H1 (cell line): Measurements from ENCODE around the gene BTN2A1. TPM values are rescaled to one million over a fixed set of nuclear protein-coding genes. Genes with fewer than 3 reads are reported as not detected.

Experiments used
- CTCF ChIA-PET: fragments of 300-600 bp; sonication (Branson Sonifier 250); formaldehyde crosslinking; loops from one replicate; lab custom pipeline; 2021; ENCODE audit not compliant: partially characterized antibody; lab: Charles Lee
- POLR2A ChIA-PET: fragments of 300-600 bp; sonication (Branson Sonifier 250); formaldehyde crosslinking; loops from one replicate; lab custom pipeline; 2021; ENCODE audit warnings: inconsistent platforms; ENCODE audit not compliant: partially characterized antibody; lab: Charles Lee
- DNase-seq, 2 experiments: peaks; one replicate each; pipeline versions ENCODE4 v3.0.0 to v3.0.0-alpha.2; 2010 to 2022; ENCODE audit warnings: low spot score in 2 of 2, low read depth in 1 of 2, mixed read lengths in 1 of 2
- FAIRE-seq: peaks from 2 replicates; lab custom pipeline; 2011; peaks lifted over from hg19 to GRCh38; lab: Jason Lieb, UNC
- H2AFZ ChIP-seq: 2 replicates; pipeline ENCODE4 v1.8.1; 2012; ENCODE audit warnings: low read length, inconsistent platforms
- H2AK5ac ChIP-seq: 2 replicates; pipeline ENCODE4 v1.6.1; 2013; ENCODE audit warnings: low read depth, low read length
- H2BK120ac ChIP-seq: replicated peaks from 2 replicates; pipeline ENCODE3; 2013; ENCODE audit warnings: low read depth, low read length, inconsistent platforms
- H2BK12ac ChIP-seq: 2 replicates; pipeline ENCODE4 v1.6.1; 2013; ENCODE audit warnings: low read depth, low read length
- H2BK15ac ChIP-seq: 2 replicates; pipeline ENCODE4 v1.6.1; 2013; ENCODE audit warnings: low read length
- H2BK20ac ChIP-seq: 2 replicates; pipeline ENCODE4 v1.6.1; 2013; ENCODE audit warnings: low read length
- H2BK5ac ChIP-seq: 2 replicates; pipeline ENCODE4 v1.6.1; 2013; ENCODE audit warnings: low read depth, low read length
- H3K14ac ChIP-seq: 2 replicates; pipeline ENCODE4 v1.6.1; 2013; ENCODE audit warnings: inconsistent platforms; ENCODE audit not compliant: insufficient read length
- H3K18ac ChIP-seq: 2 replicates; pipeline ENCODE4 v1.6.1; 2013; ENCODE audit warnings: low read length; ENCODE audit errors: extremely low read depth
- H3K23ac ChIP-seq: 2 replicates; pipeline ENCODE4 v1.6.1; 2013; ENCODE audit warnings: inconsistent platforms; ENCODE audit not compliant: insufficient read length
- H3K23me2 ChIP-seq: 2 replicates; pipeline ENCODE4 v1.6.1; 2013; ENCODE audit warnings: low read depth, low read length
- H3K27ac ChIP-seq: 2 replicates; pipeline ENCODE4 v1.6.1; 2011; ENCODE audit warnings: low read depth, low read length, inconsistent platforms
- H3K27me3 ChIP-seq, 4 experiments: replicated peaks in 1 of 4; 1 replicate in 1 of 4; 2 replicates in 3 of 4; pipeline versions ENCODE4 v1.6.1 to v1.8.1; 2011 to 2013; ENCODE audit warnings: low read length in 3 of 4, mild to moderate bottlenecking in 3 of 4, inconsistent platforms in 2 of 4, mixed read lengths in 2 of 4, moderate library complexity in 1 of 4; ENCODE audit not compliant: control insufficient read depth in 3 of 4, insufficient read depth in 3 of 4; ENCODE audit errors: extremely low read depth in 1 of 4
- H3K36me3 ChIP-seq, 4 experiments: 2 replicates each; pipeline versions ENCODE4 v1.6.1 to v1.8.1; 2011 to 2013; ENCODE audit warnings: mild to moderate bottlenecking in 4 of 4, low read length in 3 of 4, moderate library complexity in 2 of 4, control low read depth in 1 of 4, inconsistent platforms in 1 of 4; ENCODE audit not compliant: insufficient read depth in 4 of 4, control insufficient read depth in 2 of 4
- H3K4ac ChIP-seq: replicated peaks from 2 replicates; pipeline ENCODE3; 2013; ENCODE audit warnings: low read length, low read depth, mixed read lengths, inconsistent platforms; ENCODE audit not compliant: insufficient read length
- H3K4me1 ChIP-seq, 4 experiments: replicated peaks in 1 of 4; 1 replicate in 1 of 4; 2 replicates in 3 of 4; pipeline versions ENCODE4 v1.6.1 to v1.8.1; 2011 to 2013; ENCODE audit warnings: low read length in 3 of 4, inconsistent platforms in 2 of 4, mixed read lengths in 1 of 4; ENCODE audit not compliant: insufficient read depth in 4 of 4, control insufficient read depth in 3 of 4
- H3K4me2 ChIP-seq, 2 experiments: 2 replicates each; pipeline versions ENCODE4 v1.6.1 to v1.8.1; 2011 to 2013; ENCODE audit warnings: low read depth in 2 of 2, low read length in 2 of 2, control low read depth in 1 of 2, inconsistent platforms in 1 of 2, mild to moderate bottlenecking in 1 of 2; ENCODE audit not compliant: insufficient read depth in 1 of 2
- H3K4me3 ChIP-seq, 4 experiments: fragments of 200-600, 300-600 bp in 1 of 4; sonication (generic), shearing (Covaris generic), sonication (Bioruptor Twin) in 1 of 4; 2 replicates each; pipeline versions ENCODE4 v1.5.1 to v1.8.1; 2011 to 2016; ENCODE audit warnings: low read length in 4 of 4, low read depth in 3 of 4, control low read depth in 2 of 4, inconsistent platforms in 2 of 4, mild to moderate bottlenecking in 2 of 4, mixed read lengths in 1 of 4, moderate library complexity in 1 of 4; ENCODE audit not compliant: insufficient read depth in 2 of 4; ENCODE audit errors: extremely low read depth in 1 of 4
- H3K56ac ChIP-seq: replicated peaks from 2 replicates; pipeline ENCODE3; 2013; ENCODE audit warnings: low read depth, mild to moderate bottlenecking, mixed read lengths, low read length, inconsistent platforms; ENCODE audit not compliant: insufficient read length
- H3K79me1 ChIP-seq: 2 replicates; pipeline ENCODE4 v1.6.1; 2013; ENCODE audit warnings: low read depth, low read length, control low read depth
- H3K79me2 ChIP-seq, 2 experiments: 2 replicates each; pipeline versions ENCODE4 v1.6.1 to v1.8.1; 2012 to 2013; ENCODE audit warnings: low read length in 2 of 2, mild to moderate bottlenecking in 2 of 2, inconsistent platforms in 1 of 2; ENCODE audit not compliant: insufficient read depth in 2 of 2, control insufficient read depth in 1 of 2
- H3K9ac ChIP-seq, 4 experiments: replicated peaks in 1 of 4; 1 replicate in 1 of 4; 2 replicates in 3 of 4; pipeline versions ENCODE4 v1.6.1 to v1.8.1; 2011 to 2013; ENCODE audit warnings: low read depth in 3 of 4, low read length in 3 of 4, control low read depth in 2 of 4, mild to moderate bottlenecking in 2 of 4, moderate library complexity in 2 of 4, inconsistent platforms in 1 of 4; ENCODE audit errors: extremely low read depth in 1 of 4
- H3K9me3 ChIP-seq, 2 experiments: 2 replicates each; pipeline versions ENCODE4 v1.6.1 to v1.8.1; 2012 to 2013; ENCODE audit warnings: mild to moderate bottlenecking in 2 of 2, moderate library complexity in 2 of 2, control low read depth in 1 of 2, inconsistent platforms in 1 of 2, low read depth in 1 of 2, low read length in 1 of 2, mixed read lengths in 1 of 2; ENCODE audit not compliant: insufficient read depth in 2 of 2
- H4K20me1 ChIP-seq, 2 experiments: replicated peaks in 1 of 2; 2 replicates each; pipeline versions ENCODE3 to v1.8.1; 2011 to 2013; ENCODE audit warnings: inconsistent platforms in 2 of 2, low read length in 2 of 2, mild to moderate bottlenecking in 1 of 2; ENCODE audit not compliant: insufficient read depth in 2 of 2, control insufficient read depth in 1 of 2
- H4K5ac ChIP-seq: 2 replicates; pipeline ENCODE4 v1.6.1; 2013; ENCODE audit warnings: low read length, low read depth, mixed read lengths, inconsistent platforms; ENCODE audit not compliant: insufficient read length
- H4K8ac ChIP-seq: 2 replicates; pipeline ENCODE4 v1.8.0; 2013; ENCODE audit warnings: mild to moderate bottlenecking, moderate library complexity, low read length, inconsistent platforms; ENCODE audit not compliant: insufficient read depth; ENCODE audit errors: extremely low read depth
- H4K91ac ChIP-seq: replicated peaks from 2 replicates; pipeline ENCODE3; 2013; ENCODE audit warnings: low read length, mixed read lengths, inconsistent platforms; ENCODE audit not compliant: insufficient read length
- CBX5 ChIP-seq: fragments of 300-800, 300-1000 bp; sonication (generic); IDR thresholded peaks from 2 replicates; pipeline ENCODE4 v1.7.1; 2016; ENCODE audit warnings: antibody characterized with exemption, low read length, low read depth
- CEBPB ChIP-seq: IDR thresholded peaks from 2 replicates; pipeline ENCODE4 v1.6.1; 2012; ENCODE audit warnings: low read depth, low read length
- CTBP2 ChIP-seq: IDR thresholded peaks from 2 replicates; pipeline ENCODE4 v1.7.0; 2011; ENCODE audit warnings: borderline replicate concordance, mild to moderate bottlenecking, moderate library complexity, mixed read lengths, low read length; ENCODE audit not compliant: insufficient read depth, insufficient read length
- HDAC6 ChIP-seq: IDR thresholded peaks from one replicate; pipeline ENCODE4 v1.7.1; 2012; ENCODE audit warnings: low read depth, mild to moderate bottlenecking, inconsistent platforms, low read length, moderate library complexity
- JUN ChIP-seq: IDR thresholded peaks from 2 replicates; pipeline ENCODE4 v1.6.1; 2011; ENCODE audit warnings: low read depth, mild to moderate bottlenecking, improper control_type of control experiment, low read length
- KDM4A ChIP-seq: IDR thresholded peaks from one replicate; pipeline ENCODE4 v1.7.1; 2012; ENCODE audit warnings: low read depth, mild to moderate bottlenecking, moderate library complexity, low read length, inconsistent platforms; ENCODE audit not compliant: severe bottlenecking
- SIRT6 ChIP-seq: IDR thresholded peaks from one replicate; pipeline ENCODE4 v1.7.1; 2012; ENCODE audit warnings: low read length, inconsistent platforms
- TAF1 ChIP-seq: IDR thresholded peaks from 2 replicates; pipeline ENCODE4 v1.6.1; 2011; ENCODE audit warnings: mild to moderate bottlenecking, low read depth, low read length
- TEAD4 ChIP-seq: IDR thresholded peaks from 2 replicates; pipeline ENCODE4 v1.6.1; 2012; ENCODE audit warnings: low read depth, low read length, inconsistent platforms, mixed read lengths
- ZNF274 ChIP-seq: IDR thresholded peaks from 2 replicates; pipeline ENCODE4 v1.7.0; 2012; ENCODE audit warnings: low read length, borderline replicate concordance; ENCODE audit errors: extremely low read depth
- WGBS, 2 experiments: shearing (Covaris generic) in 1 of 2; methylation state at CpG; one replicate each; pipeline versions ENCODE4 v1.1.6 to v1.1.7; 2013 to 2015; ENCODE audit warnings: low lambda C conversion rate in 2 of 2, mixed read lengths in 2 of 2, inconsistent platforms in 1 of 2, low coverage in 1 of 2, missing lambda C conversion rate in 1 of 2; ENCODE audit not compliant: insufficient replicate concordance in 2 of 2, insufficient coverage in 1 of 2, insufficient read length in 1 of 2; ENCODE audit errors: extremely low coverage in 1 of 2, missing lambda C conversion rate in 1 of 2; 5-methylcytosine and 5-hydroxymethylcytosine counted together
- polyA plus RNA-seq, 7 experiments: library from polyadenylated mRNA; depleted of rRNA in 3 of 7; stranded (reverse) in 5 of 7; unstranded in 2 of 7; fragments of >200 nt in 5 of 7; fragments of 200-250 nt in 2 of 7; gene quantifications; 1 replicate in 5 of 7; 2 replicates in 1 of 7; 4 replicates in 1 of 7; pipeline versions ENCODE4 v1.2.1 to v1.2.3, GENCODE V29; 2011 to 2013; ENCODE audit warnings: missing spikeins in 2 of 7, mixed read lengths in 2 of 7
- total RNA-seq: library from RNA; stranded (reverse); fragmentation: NEBNext Ultra II Directional; extraction: Animal tissue kit (Norgen Biotek cat#: 25700); gene quantifications from 2 replicates; pipeline ENCODE4 v1.2.1, GENCODE V29; 2021
- TF ChIP-seq, protein P1 (sequence below): IDR thresholded peaks from 2 replicates; pipeline ENCODE4 v1.6.1; 2012; ENCODE audit warnings: inconsistent platforms
- TF ChIP-seq, protein P2 (sequence below), 3 experiments: IDR thresholded peaks; 1 replicate in 2 of 3; 2 replicates in 1 of 3; pipeline versions ENCODE4 v1.5.1 to v1.6.1; 2011; ENCODE audit warnings: low read length in 3 of 3, mild to moderate bottlenecking in 3 of 3, inconsistent platforms in 2 of 3, low read depth in 1 of 3, moderate library complexity in 1 of 3; ENCODE audit not compliant: insufficient read depth in 1 of 3; ENCODE audit errors: control extremely low read depth in 1 of 3

The BTN2A1 gene
- total and polyA plus RNA-seq, 2 of the 8 experiments (the other 6 are each of a cell fraction or from before 2014, with no cell fraction given), result 8.7 to 11.0 TPM

DNA sequence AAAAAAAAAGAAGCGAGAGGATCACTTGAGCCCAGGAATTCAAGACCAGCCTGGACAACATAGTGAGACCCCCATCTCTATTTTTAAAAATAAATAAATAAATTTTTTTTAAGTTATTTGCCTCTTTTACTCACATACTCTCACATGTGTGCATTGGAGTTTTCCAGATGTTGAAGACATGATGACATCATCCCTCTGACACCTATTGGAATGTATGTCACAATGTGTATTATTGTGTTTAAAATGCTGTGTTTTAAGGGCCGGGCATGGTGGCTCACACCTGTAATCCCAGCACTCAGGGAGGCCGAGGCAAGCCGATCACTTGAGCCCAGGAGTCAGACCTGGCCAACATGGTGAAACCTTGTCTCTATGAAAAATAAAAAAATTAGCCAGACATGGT, 24.6 kb downstream of the BTN2A1 start:
- Histone ChIP-seq H4K8ac (no peak overlapping the region), H3K23ac (no peak overlapping the region), H3K27ac (no peak overlapping the region), H3K4me3 (no peak overlapping the region), H3K36me3 (no peaks in the 10 kb centered on the region), H2AFZ (no peak overlapping the region), H3K56ac (no peak overlapping the region), H4K91ac (no peak overlapping the region), H2BK15ac (no peak overlapping the region), H3K4ac (no peak overlapping the region), H4K5ac (no peak overlapping the region), H2BK12ac (no peak overlapping the region), H2BK20ac (no peak overlapping the region), H3K4me1 (no peaks in the 10 kb centered on the region), H3K79me2 (no peaks in the 10 kb centered on the region), H3K9ac (no peak overlapping the region), H2BK120ac (no peak overlapping the region), H2BK5ac (no peak overlapping the region), H3K4me2 (no peak overlapping the region), H3K27me3 (no peaks in the 10 kb centered on the region), H2AK5ac (no peak overlapping the region), H3K79me1 (no peaks in the 10 kb centered on the region), H3K23me2 (no peaks in the 10 kb centered on the region), H4K20me1 (no peaks in the 10 kb centered on the region), H3K14ac (no peak overlapping the region), H3K18ac (no peak overlapping the region), H3K9me3 (peaks cover 3 to 6% of the 10 kb centered on the region in 2 experiments; a peak in 2 of 4 replicates)
- CTCF ChIA-PET, result interaction anchor here (0.6 kb wide), 1 partner anchor 126 kb away, joined by 3 read pairs; no protein-coding TSS in a partner anchor
- POLR2A ChIA-PET, result no interaction called here
- DNase-seq (no peak), FAIRE-seq (no peak)
- 82% methylated on average over 4 of the region's 4 CpGs; no CpG with 5 or more reads in 1 of the 2 experiments for WGBS, 2 experiments
- TF ChIP-seq TEAD4 (no peak), JUN (no peak), TAF1 (no peak), KDM4A (no peak), HDAC6 (no peak), ZNF274 (no peak), SIRT6 (no peak), CBX5 (no peak), CEBPB (no peak), CTBP2 (no peak)
- TF ChIP-seq, protein P1, sequence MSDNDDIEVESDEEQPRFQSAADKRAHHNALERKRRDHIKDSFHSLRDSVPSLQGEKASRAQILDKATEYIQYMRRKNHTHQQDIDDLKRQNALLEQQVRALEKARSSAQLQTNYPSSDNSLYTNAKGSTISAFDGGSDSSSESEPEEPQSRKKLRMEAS, result no peak
- TF ChIP-seq, protein P2, sequence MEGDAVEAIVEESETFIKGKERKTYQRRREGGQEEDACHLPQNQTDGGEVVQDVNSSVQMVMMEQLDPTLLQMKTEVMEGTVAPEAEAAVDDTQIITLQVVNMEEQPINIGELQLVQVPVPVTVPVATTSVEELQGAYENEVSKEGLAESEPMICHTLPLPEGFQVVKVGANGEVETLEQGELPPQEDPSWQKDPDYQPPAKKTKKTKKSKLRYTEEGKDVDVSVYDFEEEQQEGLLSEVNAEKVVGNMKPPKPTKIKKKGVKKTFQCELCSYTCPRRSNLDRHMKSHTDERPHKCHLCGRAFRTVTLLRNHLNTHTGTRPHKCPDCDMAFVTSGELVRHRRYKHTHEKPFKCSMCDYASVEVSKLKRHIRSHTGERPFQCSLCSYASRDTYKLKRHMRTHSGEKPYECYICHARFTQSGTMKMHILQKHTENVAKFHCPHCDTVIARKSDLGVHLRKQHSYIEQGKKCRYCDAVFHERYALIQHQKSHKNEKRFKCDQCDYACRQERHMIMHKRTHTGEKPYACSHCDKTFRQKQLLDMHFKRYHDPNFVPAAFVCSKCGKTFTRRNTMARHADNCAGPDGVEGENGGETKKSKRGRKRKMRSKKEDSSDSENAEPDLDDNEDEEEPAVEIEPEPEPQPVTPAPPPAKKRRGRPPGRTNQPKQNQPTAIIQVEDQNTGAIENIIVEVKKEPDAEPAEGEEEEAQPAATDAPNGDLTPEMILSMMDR (IDR thresholded peaks at IDR 0.05; ENCODE audit: control extremely low read depth in 1 of 3, insufficient read depth in 1 of 3, low read depth in 1 of 3, low read length in 3 of 3), result no peak
